CD4-positive, alpha-beta T cell treated with Interleukin-6 at 100 ng/mL for 8 hours (primary cell): ENCODE measurements around the gene SNX5.

Experiments
- DNase-seq: peaks from one replicate; pipeline ENCODE4 v3.0.0-alpha.2; 2020; ENCODE audit warnings: mixed read lengths, low spot score

Gene SNX5

GRCh38 chr20:17992847-17993513 is 24.4 kb upstream of the SNX5 start:
- DNase-seq, result no peak

GRCh38 chr20:17992224-17992637 is 23.6 kb upstream of the SNX5 start:
- DNase-seq, result no peak

GRCh38 chr20:17990278-17990972 is 21.8 kb upstream of the SNX5 start:
- DNase-seq, result no peak

GRCh38 chr20:17987988-17988387 is 19.4 kb upstream of the SNX5 start:
- DNase-seq, result no peak

- DNase-seq, result no peak
Observed at GRCh38 chr20:17985388-17986018, 16.9 kb upstream of the SNX5 start.

- DNase-seq, result no peak
Observed at GRCh38 chr20:17976305-17976704, 7.7 kb upstream of the SNX5 start.

GRCh38 chr20:17972121-17972520 is 3.5 kb upstream of the SNX5 start:
- no peak for DNase-seq

GRCh38 chr20:17971300-17972013 is 2.9 kb upstream of the SNX5 start:
- no peak for DNase-seq

GRCh38 chr20:17969884-17970409 is 1.4 kb upstream of the SNX5 start:
- DNase-seq, result peak; percentile 32

GRCh38 chr20:17969278-17969883 is 787 bp upstream of the SNX5 start:
- DNase-seq, result no peak

GRCh38 chr20:17967521-17968365 is 851 bp downstream of the SNX5 start:
- DNase-seq, result no peak

GRCh38 chr20:17966432-17967310 is 1.9 kb downstream of the SNX5 start:
- DNase-seq, result peak; percentile 41

- DNase-seq, result no peak
Observed at GRCh38 chr20:17965042-17965697, 3.4 kb downstream of the SNX5 start.

- no peak for DNase-seq
Observed at GRCh38 chr20:17964632-17965031, 4.0 kb downstream of the SNX5 start.

GRCh38 chr20:17964073-17964472 is 4.5 kb downstream of the SNX5 start:
- no peak for DNase-seq

GRCh38 chr20:17963114-17963897 is 5.3 kb downstream of the SNX5 start:
- no peak for DNase-seq

- DNase-seq, result no peak
Observed at GRCh38 chr20:17961587-17961940, 7.0 kb downstream of the SNX5 start.

GRCh38 chr20:17960927-17961586 is 7.5 kb downstream of the SNX5 start:
- no peak for DNase-seq
